ENCODE measurements around the gene THAP5. TPM values are rescaled to one million over a fixed set of nuclear protein-coding genes. Genes with fewer than 3 reads are reported as not detected.

THAP5 gene
- total and polyA plus RNA-seq, 4 donors = 11.3 to 29.9 (median 15.5) TPM

DNA sequence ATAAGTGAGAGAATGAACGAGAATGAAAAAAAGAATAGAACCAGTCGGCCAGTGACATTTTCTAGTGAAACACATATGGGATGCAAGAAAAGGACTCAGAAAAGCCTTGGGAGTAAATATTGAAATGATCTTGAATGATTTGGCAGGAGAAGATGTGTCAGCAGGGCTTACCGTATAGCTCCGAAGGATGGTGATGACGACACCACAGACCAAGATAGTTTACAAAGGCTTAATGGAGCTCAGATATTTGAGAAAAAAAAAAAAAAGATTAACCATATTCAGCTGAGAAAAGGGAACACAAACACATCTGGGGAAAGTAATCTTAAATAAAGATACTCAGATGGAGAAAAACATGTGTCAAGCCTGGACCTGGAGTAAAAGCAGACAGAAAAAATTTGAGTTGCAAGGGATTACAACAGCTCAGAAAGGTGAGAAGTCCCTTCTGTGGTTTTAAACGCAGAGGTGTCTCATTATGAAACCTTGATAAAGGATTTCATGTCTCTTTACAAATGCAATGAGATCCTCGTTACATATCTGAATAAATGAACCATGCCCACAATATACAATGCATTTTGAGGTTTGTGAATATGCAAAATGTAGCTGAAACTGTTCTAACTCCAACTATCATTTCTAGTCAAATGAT, 36.2 kb upstream of the THAP5 start:
- H3K27ac ChIP-seq (ENCODE audit: low read depth in 1 of 2, low read length in 2 of 2) = no peak overlapping the region
- peaks cover 0 to 20% (median 17%) of the 10 kb centered on the region in 4 donors for H3K4me1 ChIP-seq (ENCODE audit: control insufficient read depth in 4 of 4, insufficient read depth in 4 of 4, low read length in 3 of 4)
- no peak overlapping the region for H3K4me3 ChIP-seq (ENCODE audit: low read depth in 1 of 3, low read length in 3 of 3)
- H3K9ac ChIP-seq (ENCODE audit: low read depth in 1 of 2, low read length in 2 of 2) = no peak overlapping the region
- no peak for DNase-seq (ENCODE audit: low spot score)
- TF ChIP-seq RAD21 (IDR thresholded peaks at IDR 0.05) = no peak
- TF ChIP-seq, protein P1, sequence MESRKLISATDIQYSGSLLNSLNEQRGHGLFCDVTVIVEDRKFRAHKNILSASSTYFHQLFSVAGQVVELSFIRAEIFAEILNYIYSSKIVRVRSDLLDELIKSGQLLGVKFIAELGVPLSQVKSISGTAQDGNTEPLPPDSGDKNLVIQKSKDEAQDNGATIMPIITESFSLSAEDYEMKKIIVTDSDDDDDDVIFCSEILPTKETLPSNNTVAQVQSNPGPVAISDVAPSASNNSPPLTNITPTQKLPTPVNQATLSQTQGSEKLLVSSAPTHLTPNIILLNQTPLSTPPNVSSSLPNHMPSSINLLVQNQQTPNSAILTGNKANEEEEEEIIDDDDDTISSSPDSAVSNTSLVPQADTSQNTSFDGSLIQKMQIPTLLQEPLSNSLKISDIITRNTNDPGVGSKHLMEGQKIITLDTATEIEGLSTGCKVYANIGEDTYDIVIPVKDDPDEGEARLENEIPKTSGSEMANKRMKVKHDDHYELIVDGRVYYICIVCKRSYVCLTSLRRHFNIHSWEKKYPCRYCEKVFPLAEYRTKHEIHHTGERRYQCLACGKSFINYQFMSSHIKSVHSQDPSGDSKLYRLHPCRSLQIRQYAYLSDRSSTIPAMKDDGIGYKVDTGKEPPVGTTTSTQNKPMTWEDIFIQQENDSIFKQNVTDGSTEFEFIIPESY (IDR thresholded peaks at IDR 0.05) = no peak
- no peak for TF ChIP-seq HNF4A (conservative IDR thresholded peaks at IDR 0.05)
- TF ChIP-seq SP1 (IDR thresholded peaks at IDR 0.05) = no peak
- TF ChIP-seq, protein P2, sequence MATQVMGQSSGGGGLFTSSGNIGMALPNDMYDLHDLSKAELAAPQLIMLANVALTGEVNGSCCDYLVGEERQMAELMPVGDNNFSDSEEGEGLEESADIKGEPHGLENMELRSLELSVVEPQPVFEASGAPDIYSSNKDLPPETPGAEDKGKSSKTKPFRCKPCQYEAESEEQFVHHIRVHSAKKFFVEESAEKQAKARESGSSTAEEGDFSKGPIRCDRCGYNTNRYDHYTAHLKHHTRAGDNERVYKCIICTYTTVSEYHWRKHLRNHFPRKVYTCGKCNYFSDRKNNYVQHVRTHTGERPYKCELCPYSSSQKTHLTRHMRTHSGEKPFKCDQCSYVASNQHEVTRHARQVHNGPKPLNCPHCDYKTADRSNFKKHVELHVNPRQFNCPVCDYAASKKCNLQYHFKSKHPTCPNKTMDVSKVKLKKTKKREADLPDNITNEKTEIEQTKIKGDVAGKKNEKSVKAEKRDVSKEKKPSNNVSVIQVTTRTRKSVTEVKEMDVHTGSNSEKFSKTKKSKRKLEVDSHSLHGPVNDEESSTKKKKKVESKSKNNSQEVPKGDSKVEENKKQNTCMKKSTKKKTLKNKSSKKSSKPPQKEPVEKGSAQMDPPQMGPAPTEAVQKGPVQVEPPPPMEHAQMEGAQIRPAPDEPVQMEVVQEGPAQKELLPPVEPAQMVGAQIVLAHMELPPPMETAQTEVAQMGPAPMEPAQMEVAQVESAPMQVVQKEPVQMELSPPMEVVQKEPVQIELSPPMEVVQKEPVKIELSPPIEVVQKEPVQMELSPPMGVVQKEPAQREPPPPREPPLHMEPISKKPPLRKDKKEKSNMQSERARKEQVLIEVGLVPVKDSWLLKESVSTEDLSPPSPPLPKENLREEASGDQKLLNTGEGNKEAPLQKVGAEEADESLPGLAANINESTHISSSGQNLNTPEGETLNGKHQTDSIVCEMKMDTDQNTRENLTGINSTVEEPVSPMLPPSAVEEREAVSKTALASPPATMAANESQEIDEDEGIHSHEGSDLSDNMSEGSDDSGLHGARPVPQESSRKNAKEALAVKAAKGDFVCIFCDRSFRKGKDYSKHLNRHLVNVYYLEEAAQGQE (IDR thresholded peaks at IDR 0.05) = no peak
- TF ChIP-seq, protein P3, sequence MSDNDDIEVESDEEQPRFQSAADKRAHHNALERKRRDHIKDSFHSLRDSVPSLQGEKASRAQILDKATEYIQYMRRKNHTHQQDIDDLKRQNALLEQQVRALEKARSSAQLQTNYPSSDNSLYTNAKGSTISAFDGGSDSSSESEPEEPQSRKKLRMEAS (IDR thresholded peaks at IDR 0.05) = no peak
- TF ChIP-seq YY1 (IDR thresholded peaks at IDR 0.05) = no peak
- no peak for TF ChIP-seq FOXA2 (IDR thresholded peaks at IDR 0.05)
- TF ChIP-seq FOXA1 (IDR thresholded peaks at IDR 0.05) = no peak
- TF ChIP-seq JUND (IDR thresholded peaks at IDR 0.05) = no peak
- no peak for TF ChIP-seq HNF4G (IDR thresholded peaks at IDR 0.05)
- TF ChIP-seq, protein P4, sequence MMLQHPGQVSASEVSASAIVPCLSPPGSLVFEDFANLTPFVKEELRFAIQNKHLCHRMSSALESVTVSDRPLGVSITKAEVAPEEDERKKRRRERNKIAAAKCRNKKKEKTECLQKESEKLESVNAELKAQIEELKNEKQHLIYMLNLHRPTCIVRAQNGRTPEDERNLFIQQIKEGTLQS (IDR thresholded peaks at IDR 0.05) = no peak
- no peak for TF ChIP-seq RXRA (IDR thresholded peaks at IDR 0.05)
- no peak for TF ChIP-seq EGR1 (IDR thresholded peaks at IDR 0.05; ENCODE audit: low read depth in 2 of 2)
- H3K36me3 ChIP-seq (ENCODE audit: control insufficient read depth in 4 of 4, insufficient read depth in 3 of 4, low read depth in 1 of 4, low read length in 3 of 4) = no peaks in the 10 kb centered on the region
- 90% methylated on average over 7 of the region's 7 CpGs for WGBS
- H3K9me3 ChIP-seq (ENCODE audit: control insufficient read depth in 4 of 4, low read length in 3 of 4) = no peaks in the 10 kb centered on the region
- H3K27me3 ChIP-seq (ENCODE audit: control insufficient read depth in 4 of 4, insufficient read depth in 4 of 4, low read length in 3 of 4) = no peaks in the 10 kb centered on the region

DNA sequence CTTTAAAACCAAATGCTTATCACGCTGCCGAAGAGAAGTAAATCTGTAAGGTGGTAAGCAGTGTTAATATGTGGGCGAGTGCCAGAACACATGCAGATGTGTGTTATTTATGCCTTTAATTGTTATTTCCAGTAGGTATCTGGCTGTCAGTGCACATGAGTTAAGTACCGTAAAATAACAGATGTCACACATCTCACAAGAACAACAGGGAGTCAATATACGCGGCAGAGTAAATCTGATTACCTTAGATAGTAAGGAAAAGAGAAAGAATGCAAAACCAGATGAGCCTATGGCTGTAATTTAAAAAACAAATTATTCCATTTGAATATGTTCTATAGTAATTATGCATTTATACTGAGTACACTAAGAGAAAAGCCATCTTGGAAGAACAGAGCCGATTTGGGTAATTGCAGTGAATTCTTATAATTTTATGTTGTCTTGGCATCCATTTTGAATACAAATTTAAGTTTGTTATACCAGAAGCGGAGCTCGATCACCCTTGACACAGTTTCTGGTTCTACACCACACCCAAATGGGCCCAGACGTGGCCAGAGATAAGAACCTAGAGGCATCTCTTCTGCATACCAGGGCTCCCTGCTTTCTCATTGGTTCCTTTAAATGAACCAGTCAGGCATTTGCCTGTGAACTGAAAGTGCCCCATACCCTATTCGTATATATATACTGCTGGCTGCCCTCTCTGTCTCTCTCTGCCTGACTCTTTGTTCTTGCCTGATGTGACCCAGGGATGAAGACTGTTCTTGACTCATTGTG, 35.0 kb upstream of the THAP5 start:
- Histone ChIP-seq H3K36me3 (ENCODE audit: control insufficient read depth in 4 of 4, insufficient read depth in 3 of 4, low read depth in 1 of 4, low read length in 3 of 4) (no peaks in the 10 kb centered on the region), H3K27ac (ENCODE audit: low read depth in 1 of 2, low read length in 2 of 2) (no peak overlapping the region), H3K4me3 (ENCODE audit: low read depth in 1 of 3, low read length in 3 of 3) (no peak overlapping the region), H3K9ac (ENCODE audit: low read depth in 1 of 2, low read length in 2 of 2) (no peak overlapping the region), H3K4me1 (ENCODE audit: control insufficient read depth in 4 of 4, insufficient read depth in 4 of 4, low read length in 3 of 4) (peaks cover 0 to 9% (median 7%) of the 10 kb centered on the region in 4 donors), H3K27me3 (ENCODE audit: control insufficient read depth in 4 of 4, insufficient read depth in 4 of 4, low read length in 3 of 4) (no peaks in the 10 kb centered on the region), H3K9me3 (ENCODE audit: control insufficient read depth in 4 of 4, low read length in 3 of 4) (no peaks in the 10 kb centered on the region)
- WGBS = 79% methylated on average over 11 of the region's 11 CpGs
- peak; percentile 73 for DNase-seq (ENCODE audit: low spot score)
- no peak for TF ChIP-seq GABPA (IDR thresholded peaks at IDR 0.05 in 1 of 2, conservative IDR thresholded peaks at IDR 0.05 in 1 of 2)
- TF ChIP-seq, protein P4 (IDR thresholded peaks at IDR 0.05) = no peak
- TF ChIP-seq HNF4G (IDR thresholded peaks at IDR 0.05) = no peak
- TF ChIP-seq JUND (IDR thresholded peaks at IDR 0.05) = no peak
- TF ChIP-seq RXRA (IDR thresholded peaks at IDR 0.05) = no peak
- TF ChIP-seq, protein P2 (IDR thresholded peaks at IDR 0.05) = no peak
